H9 (cell line): Measurements from ENCODE around the gene PLEK. TPM values are rescaled to one million over a fixed set of nuclear protein-coding genes. Genes with fewer than 3 reads are reported as not detected.

ENCODE experiments used
- DNase-seq: peaks from one replicate; pipeline ENCODE4 v3.0.0-alpha.2; 2017
- H2AFZ ChIP-seq: one replicate; pipeline ENCODE4 v1.6.1; 2013; ENCODE audit warnings: mild to moderate bottlenecking, low read length, control low read depth, moderate library complexity
- H2AK5ac ChIP-seq: 2 replicates; pipeline ENCODE4 v1.6.1; 2013; ENCODE audit warnings: low read length, control low read depth, mixed read lengths; ENCODE audit not compliant: insufficient read length
- H2BK120ac ChIP-seq: one replicate; pipeline ENCODE4 v1.6.1; 2013; ENCODE audit warnings: low read depth, mild to moderate bottlenecking, low read length, control low read depth, inconsistent platforms; ENCODE audit not compliant: poor library complexity, severe bottlenecking
- H2BK12ac ChIP-seq: 2 replicates; pipeline ENCODE4 v1.6.1; 2013; ENCODE audit warnings: low read length, control low read depth, mixed read lengths, low read depth; ENCODE audit not compliant: insufficient read length
- H2BK15ac ChIP-seq: 2 replicates; pipeline ENCODE4 v1.6.1; 2013; ENCODE audit warnings: low read depth, low read length, control low read depth
- H2BK20ac ChIP-seq: one replicate; pipeline ENCODE4 v1.6.1; 2013; ENCODE audit warnings: low read depth, mild to moderate bottlenecking, low read length, control low read depth, inconsistent platforms; ENCODE audit not compliant: poor library complexity, severe bottlenecking
- H2BK5ac ChIP-seq: 2 replicates; pipeline ENCODE4 v1.6.1; 2013; ENCODE audit warnings: low read length, control low read depth, mixed read lengths; ENCODE audit not compliant: insufficient read length
- H3K14ac ChIP-seq: 2 replicates; pipeline ENCODE4 v1.6.1; 2013; ENCODE audit warnings: low read length, control low read depth; ENCODE audit not compliant: insufficient read depth
- H3K18ac ChIP-seq: 2 replicates; pipeline ENCODE4 v1.6.1; 2013; ENCODE audit warnings: low read depth, mild to moderate bottlenecking, mixed read lengths, low read length, control low read depth; ENCODE audit not compliant: insufficient read length
- H3K23ac ChIP-seq: 2 replicates; pipeline ENCODE4 v1.6.1; 2013; ENCODE audit warnings: low read length, control low read depth, mixed read lengths, low read depth; ENCODE audit not compliant: insufficient read length
- H3K23me2 ChIP-seq: 2 replicates; pipeline ENCODE4 v1.6.1; 2013; ENCODE audit warnings: low read depth, mild to moderate bottlenecking, mixed read lengths, low read length, control low read depth; ENCODE audit not compliant: insufficient read length, poor library complexity, severe bottlenecking
- H3K27ac ChIP-seq: 2 replicates; pipeline ENCODE4 v1.5.1; 2013; ENCODE audit warnings: low read length, control low read depth, mixed read lengths, low read depth; ENCODE audit not compliant: insufficient read length
- H3K27me3 ChIP-seq: 2 replicates; pipeline ENCODE4 v1.6.1; 2013; ENCODE audit warnings: low read length, control low read depth, inconsistent platforms; ENCODE audit not compliant: insufficient read depth
- H3K4ac ChIP-seq: 2 replicates; pipeline ENCODE4 v1.6.1; 2013; ENCODE audit warnings: low read depth, mild to moderate bottlenecking, control low read depth, inconsistent platforms, low read length, moderate library complexity
- H3K4me1 ChIP-seq: 2 replicates; pipeline ENCODE4 v1.6.1; 2013; ENCODE audit warnings: low read length, control low read depth, inconsistent platforms; ENCODE audit not compliant: insufficient read depth
- H3K4me2 ChIP-seq: 2 replicates; pipeline ENCODE4 v1.6.1; 2013; ENCODE audit warnings: low read length, control low read depth, mixed read lengths; ENCODE audit not compliant: insufficient read length, insufficient read depth
- H3K56ac ChIP-seq: 2 replicates; pipeline ENCODE4 v1.6.1; 2013; ENCODE audit warnings: low read depth, mild to moderate bottlenecking, mixed read lengths, low read length, control low read depth; ENCODE audit not compliant: insufficient read length
- H3K79me1 ChIP-seq: 2 replicates; pipeline ENCODE4 v1.6.1; 2013; ENCODE audit warnings: low read depth, mild to moderate bottlenecking, moderate library complexity, low read length, control low read depth, inconsistent platforms; ENCODE audit not compliant: insufficient read depth, poor library complexity, severe bottlenecking
- H3K79me2 ChIP-seq: 2 replicates; pipeline ENCODE4 v1.6.1; 2013; ENCODE audit warnings: low read length, control low read depth, inconsistent platforms; ENCODE audit not compliant: insufficient read depth
- H3K9ac ChIP-seq: 2 replicates; pipeline ENCODE4 v1.6.1; 2013; ENCODE audit warnings: low read length, control low read depth, mixed read lengths; ENCODE audit not compliant: insufficient read length; ENCODE audit errors: extremely low read depth
- H3K9me3 ChIP-seq: one replicate; pipeline ENCODE4 v1.6.1; 2013; ENCODE audit warnings: low read depth, low read length, inconsistent platforms; ENCODE audit not compliant: control insufficient read depth
- H3T11ph ChIP-seq: one replicate; pipeline ENCODE4 v1.6.1; 2013; ENCODE audit warnings: mild to moderate bottlenecking, low read length, control low read depth, inconsistent platforms
- H4K20me1 ChIP-seq: one replicate; pipeline ENCODE4 v1.6.1; 2013; ENCODE audit not compliant: control insufficient read depth, insufficient read length, insufficient read depth
- H4K5ac ChIP-seq: 2 replicates; pipeline ENCODE4 v1.6.1; 2013; ENCODE audit warnings: low read depth, mild to moderate bottlenecking, mixed read lengths, low read length, control low read depth; ENCODE audit not compliant: insufficient read length
- H4K8ac ChIP-seq: replicated peaks from 2 replicates; pipeline ENCODE4 v1.6.1; 2013; ENCODE audit warnings: low read length, control low read depth, mixed read lengths, low read depth; ENCODE audit not compliant: insufficient read length
- H4K91ac ChIP-seq: 2 replicates; pipeline ENCODE4 v1.6.1; 2013; ENCODE audit warnings: low read depth, mild to moderate bottlenecking, moderate library complexity, mixed read lengths, low read length, control low read depth; ENCODE audit not compliant: insufficient read length
- H3K27ac Mint-ChIP-seq, 3 experiments: 2 replicates in 2 of 3; 3 replicates in 1 of 3; pipeline ENCODE4 v1.8.0; 2020 to 2021; ENCODE audit warnings: mixed read lengths in 3 of 3, mild to moderate bottlenecking in 1 of 3, moderate library complexity in 1 of 3
- H3K27me3 Mint-ChIP-seq: 2 replicates; pipeline ENCODE4 v1.8.0; 2021; ENCODE audit warnings: low read depth, mild to moderate bottlenecking, moderate library complexity, mixed read lengths
- H3K36me3 Mint-ChIP-seq, 3 experiments: 2 replicates in 2 of 3; 3 replicates in 1 of 3; pipeline ENCODE4 v1.8.0; 2020 to 2021; ENCODE audit warnings: low read depth in 3 of 3, mixed read lengths in 3 of 3; ENCODE audit not compliant: insufficient read depth in 1 of 3
- H3K4me1 Mint-ChIP-seq, 2 experiments: 2 replicates each; pipeline ENCODE4 v1.8.0; 2020; ENCODE audit warnings: mixed read lengths in 2 of 2
- H3K4me3 Mint-ChIP-seq, 2 experiments: 2 replicates in 1 of 2; 3 replicates in 1 of 2; pipeline ENCODE4 v1.8.0; 2020 to 2021; ENCODE audit warnings: mild to moderate bottlenecking in 2 of 2, mixed read lengths in 2 of 2, moderate library complexity in 1 of 2
- H3K9me3 Mint-ChIP-seq, 2 experiments: 2 replicates in 1 of 2; 3 replicates in 1 of 2; pipeline ENCODE4 v1.8.0; 2020; ENCODE audit warnings: mild to moderate bottlenecking in 2 of 2, mixed read lengths in 2 of 2, moderate library complexity in 1 of 2
- WGBS: extraction: QIAGEN DNeasy Blood & Tissue Kit; methylation state at CpG from one replicate; pipeline ENCODE4 v1.1.7; 2013; ENCODE audit warnings: missing lambda C conversion rate, low lambda C conversion rate, mixed read lengths; ENCODE audit not compliant: insufficient read length; ENCODE audit errors: extremely low coverage; 5-methylcytosine and 5-hydroxymethylcytosine counted together
- total RNA-seq: library from RNA; stranded (reverse); gene quantifications from 2 replicates; pipeline ENCODE4 v1.2.1, GENCODE V29; 2021
- TF ChIP-seq, protein P1 (sequence below): fragments of 200-600 bp; sonication (generic); conservative IDR thresholded peaks from 3 replicates; pipeline ENCODE4 v1.8.0; 2021; ENCODE audit warnings: antibody characterized with exemption, mild to moderate bottlenecking

Gene PLEK
- total RNA-seq, 1 experiment from 2014 or later = not detected

DNA sequence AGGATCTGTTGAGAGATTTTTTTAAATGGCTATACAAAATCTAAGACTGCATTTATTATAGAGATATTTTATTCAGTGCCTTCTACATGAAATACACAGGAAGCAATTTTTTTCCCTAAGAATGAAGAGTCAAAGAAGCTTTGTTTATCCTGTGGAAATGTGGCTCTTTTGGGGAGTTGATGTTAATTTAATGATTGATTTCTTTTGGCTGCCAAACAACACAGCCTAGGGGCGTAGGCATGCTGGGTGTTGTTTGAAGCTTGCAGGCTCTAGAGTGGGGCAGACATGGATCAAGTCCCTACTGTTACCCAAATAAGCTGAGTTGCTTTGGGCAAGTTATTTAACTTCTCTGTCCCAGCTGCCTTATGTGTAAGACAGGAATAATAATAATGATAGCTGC, 21.1 kb upstream of the PLEK start:
- H3K18ac ChIP-seq = no peak overlapping the region
- no peaks in the 10 kb centered on the region for H3K23me2 ChIP-seq
- H4K20me1 ChIP-seq = no peaks in the 10 kb centered on the region
- no peak overlapping the region for H4K5ac ChIP-seq
- Mint-ChIP-seq H3K4me1 (peaks cover 0 to 2% of the 10 kb centered on the region in 2 experiments; a peak in 2 of 4 replicates), H3K27me3 (peaks cover 14% of the 10 kb centered on the region), H3K4me3 (no peak overlapping the region), H3K36me3 (no peaks in the 10 kb centered on the region), H3K27ac (no peak overlapping the region), H3K9me3 (no peaks in the 10 kb centered on the region)
- H3K9me3 ChIP-seq = no peaks in the 10 kb centered on the region
- H2BK120ac ChIP-seq = no peak overlapping the region
- no peak overlapping the region for H3K4ac ChIP-seq
- DNase-seq = no peak
- H3K79me2 ChIP-seq = no peaks in the 10 kb centered on the region
- no peaks in the 10 kb centered on the region for H3K27me3 ChIP-seq
- no peak overlapping the region for H3K23ac ChIP-seq
- WGBS = no CpG with 5 or more reads among the region's 1 CpG
- no peak overlapping the region for H3T11ph ChIP-seq
- no peak overlapping the region for H3K27ac ChIP-seq
- H3K14ac ChIP-seq = no peak overlapping the region
- no peak overlapping the region for H3K9ac ChIP-seq
- H3K56ac ChIP-seq = no peak overlapping the region
- no peak overlapping the region for H2BK15ac ChIP-seq
- TF ChIP-seq, protein P1, sequence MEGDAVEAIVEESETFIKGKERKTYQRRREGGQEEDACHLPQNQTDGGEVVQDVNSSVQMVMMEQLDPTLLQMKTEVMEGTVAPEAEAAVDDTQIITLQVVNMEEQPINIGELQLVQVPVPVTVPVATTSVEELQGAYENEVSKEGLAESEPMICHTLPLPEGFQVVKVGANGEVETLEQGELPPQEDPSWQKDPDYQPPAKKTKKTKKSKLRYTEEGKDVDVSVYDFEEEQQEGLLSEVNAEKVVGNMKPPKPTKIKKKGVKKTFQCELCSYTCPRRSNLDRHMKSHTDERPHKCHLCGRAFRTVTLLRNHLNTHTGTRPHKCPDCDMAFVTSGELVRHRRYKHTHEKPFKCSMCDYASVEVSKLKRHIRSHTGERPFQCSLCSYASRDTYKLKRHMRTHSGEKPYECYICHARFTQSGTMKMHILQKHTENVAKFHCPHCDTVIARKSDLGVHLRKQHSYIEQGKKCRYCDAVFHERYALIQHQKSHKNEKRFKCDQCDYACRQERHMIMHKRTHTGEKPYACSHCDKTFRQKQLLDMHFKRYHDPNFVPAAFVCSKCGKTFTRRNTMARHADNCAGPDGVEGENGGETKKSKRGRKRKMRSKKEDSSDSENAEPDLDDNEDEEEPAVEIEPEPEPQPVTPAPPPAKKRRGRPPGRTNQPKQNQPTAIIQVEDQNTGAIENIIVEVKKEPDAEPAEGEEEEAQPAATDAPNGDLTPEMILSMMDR = no peak
- no peak overlapping the region for H2BK20ac ChIP-seq
- H2BK5ac ChIP-seq = no peak overlapping the region
- H2AK5ac ChIP-seq = no peak overlapping the region
- no peak overlapping the region for H2AFZ ChIP-seq
- no peaks in the 10 kb centered on the region for H3K4me1 ChIP-seq
- H3K79me1 ChIP-seq = no peaks in the 10 kb centered on the region
- no peak overlapping the region for H3K4me2 ChIP-seq
- H2BK12ac ChIP-seq = no peak overlapping the region
- H4K8ac ChIP-seq = no peak overlapping the region
- no peak overlapping the region for H4K91ac ChIP-seq
